PFSK-1 (cell line): ENCODE measurements around the gene ADAMTSL1.

Source experiments
- POLR2AphosphoS5 ChIP-seq: IDR thresholded peaks from 2 replicates; pipeline ENCODE4 v1.6.1; 2012; ENCODE audit warnings: low read depth, mild to moderate bottlenecking, control low read depth, low read length, moderate library complexity
- SIN3A ChIP-seq: IDR thresholded peaks from 2 replicates; pipeline ENCODE4 v1.6.1; 2012; ENCODE audit warnings: mild to moderate bottlenecking, low read length, moderate library complexity, borderline replicate concordance; ENCODE audit not compliant: insufficient read depth
- TAF1 ChIP-seq: IDR thresholded peaks from 2 replicates; pipeline ENCODE4 v1.6.1; 2012; ENCODE audit warnings: low read length, control low read depth, borderline replicate concordance; ENCODE audit not compliant: insufficient read depth
- TF ChIP-seq, protein P1 (sequence below), 2 experiments: IDR thresholded peaks; 2 replicates each; pipeline versions ENCODE4 v1.6.1 to v1.8.0; 2011 to 2012; ENCODE audit warnings: low read depth in 2 of 2, low read length in 2 of 2, control low read depth in 1 of 2, inconsistent platforms in 1 of 2, mild to moderate bottlenecking in 1 of 2, moderate library complexity in 1 of 2; ENCODE audit not compliant: insufficient read depth in 1 of 2

DNA sequence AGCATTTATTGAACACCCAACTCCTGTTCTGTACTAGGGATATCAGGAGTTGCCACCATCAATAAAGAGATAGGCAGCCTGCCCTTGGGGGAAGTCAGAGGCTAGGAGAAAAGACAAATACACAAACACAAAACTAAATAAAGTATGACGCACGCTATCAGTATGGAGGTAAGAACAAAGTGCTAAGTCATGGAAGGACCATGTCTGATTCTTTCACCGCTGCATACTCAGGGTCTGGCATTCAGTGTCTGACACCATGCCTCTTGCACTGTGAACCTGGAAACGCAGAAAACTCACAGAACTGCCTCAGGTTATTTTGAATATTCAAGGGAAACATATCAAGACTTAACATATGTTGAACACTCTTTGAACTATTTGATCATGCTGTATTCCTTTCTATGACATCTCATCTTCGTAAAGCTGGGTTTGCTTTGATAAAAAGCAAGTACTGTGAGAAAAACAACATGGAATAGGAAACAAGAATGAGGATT is 65.3 kb downstream of the ADAMTSL1 start:
- TF ChIP-seq TAF1 (no peak), POLR2AphosphoS5 (no peak), SIN3A (no peak)
- TF ChIP-seq, protein P1, sequence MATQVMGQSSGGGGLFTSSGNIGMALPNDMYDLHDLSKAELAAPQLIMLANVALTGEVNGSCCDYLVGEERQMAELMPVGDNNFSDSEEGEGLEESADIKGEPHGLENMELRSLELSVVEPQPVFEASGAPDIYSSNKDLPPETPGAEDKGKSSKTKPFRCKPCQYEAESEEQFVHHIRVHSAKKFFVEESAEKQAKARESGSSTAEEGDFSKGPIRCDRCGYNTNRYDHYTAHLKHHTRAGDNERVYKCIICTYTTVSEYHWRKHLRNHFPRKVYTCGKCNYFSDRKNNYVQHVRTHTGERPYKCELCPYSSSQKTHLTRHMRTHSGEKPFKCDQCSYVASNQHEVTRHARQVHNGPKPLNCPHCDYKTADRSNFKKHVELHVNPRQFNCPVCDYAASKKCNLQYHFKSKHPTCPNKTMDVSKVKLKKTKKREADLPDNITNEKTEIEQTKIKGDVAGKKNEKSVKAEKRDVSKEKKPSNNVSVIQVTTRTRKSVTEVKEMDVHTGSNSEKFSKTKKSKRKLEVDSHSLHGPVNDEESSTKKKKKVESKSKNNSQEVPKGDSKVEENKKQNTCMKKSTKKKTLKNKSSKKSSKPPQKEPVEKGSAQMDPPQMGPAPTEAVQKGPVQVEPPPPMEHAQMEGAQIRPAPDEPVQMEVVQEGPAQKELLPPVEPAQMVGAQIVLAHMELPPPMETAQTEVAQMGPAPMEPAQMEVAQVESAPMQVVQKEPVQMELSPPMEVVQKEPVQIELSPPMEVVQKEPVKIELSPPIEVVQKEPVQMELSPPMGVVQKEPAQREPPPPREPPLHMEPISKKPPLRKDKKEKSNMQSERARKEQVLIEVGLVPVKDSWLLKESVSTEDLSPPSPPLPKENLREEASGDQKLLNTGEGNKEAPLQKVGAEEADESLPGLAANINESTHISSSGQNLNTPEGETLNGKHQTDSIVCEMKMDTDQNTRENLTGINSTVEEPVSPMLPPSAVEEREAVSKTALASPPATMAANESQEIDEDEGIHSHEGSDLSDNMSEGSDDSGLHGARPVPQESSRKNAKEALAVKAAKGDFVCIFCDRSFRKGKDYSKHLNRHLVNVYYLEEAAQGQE (IDR thresholded peaks at IDR 0.05; ENCODE audit: insufficient read depth in 1 of 2, low read depth in 2 of 2, low read length in 2 of 2): no peak
